C4-2B (cell line): ENCODE results near the gene BAHD1.

Source experiments
- H3K27ac ChIP-seq: fragments of 450-650 bp; 2 replicates; pipeline ENCODE4 v1.5.1; 2017
- CTCF ChIP-seq: fragments of 450-650 bp; conservative IDR thresholded peaks from 2 replicates; pipeline ENCODE4 v1.5.1; 2017; ENCODE audit warnings: mild to moderate bottlenecking
- ZFX ChIP-seq: fragments of 450-650 bp; IDR thresholded peaks from 2 replicates; pipeline ENCODE4 v1.6.1; 2017

BAHD1 gene

GRCh38 chr15:40458495-40459371 lies 18.0 kb downstream of the BAHD1 start:
- TF ChIP-seq ZFX: no peak
- TF ChIP-seq CTCF: no peak
- H3K27ac ChIP-seq: no peak overlapping the region

- TF ChIP-seq CTCF (no peak), ZFX (no peak)
Observed at GRCh38 chr15:40459391-40460015, 18.8 kb downstream of the BAHD1 start.

GRCh38 chr15:40460404-40460803 lies 19.7 kb downstream of the BAHD1 start:
- TF ChIP-seq ZFX (no peak), CTCF (no peak)

More at GRCh38 chr15:40459391-40460015, 18.8 kb downstream of the BAHD1 start:
- no peak overlapping the region for H3K27ac ChIP-seq

GRCh38 chr15:40461958-40462357 lies 21.2 kb downstream of the BAHD1 start:
- no peak overlapping the region for H3K27ac ChIP-seq
- TF ChIP-seq CTCF (no peak), ZFX (no peak)

More at GRCh38 chr15:40460404-40460803, 19.7 kb downstream of the BAHD1 start:
- no peak overlapping the region for H3K27ac ChIP-seq

- TF ChIP-seq ZFX: no peak
- no peak for TF ChIP-seq CTCF
- no peak overlapping the region for H3K27ac ChIP-seq
Observed at GRCh38 chr15:40463279-40463678, 22.5 kb downstream of the BAHD1 start.

GRCh38 chr15:40463886-40464545 lies 23.3 kb downstream of the BAHD1 start:
- H3K27ac ChIP-seq: no peak overlapping the region
- TF ChIP-seq ZFX: no peak
- no peak for TF ChIP-seq CTCF
